HG03045 (cell line): ENCODE data around the gene MRPL53.

ENCODE experiments used
- ATAC-seq: cut with Tn5 transposase; IDR thresholded peaks from one replicate; pipeline ENCODE4 v1.9.1; 2021; ENCODE audit warnings: mild to moderate bottlenecking, moderate library complexity; ENCODE audit not compliant: unreplicated experiment

MRPL53 gene

DNA sequence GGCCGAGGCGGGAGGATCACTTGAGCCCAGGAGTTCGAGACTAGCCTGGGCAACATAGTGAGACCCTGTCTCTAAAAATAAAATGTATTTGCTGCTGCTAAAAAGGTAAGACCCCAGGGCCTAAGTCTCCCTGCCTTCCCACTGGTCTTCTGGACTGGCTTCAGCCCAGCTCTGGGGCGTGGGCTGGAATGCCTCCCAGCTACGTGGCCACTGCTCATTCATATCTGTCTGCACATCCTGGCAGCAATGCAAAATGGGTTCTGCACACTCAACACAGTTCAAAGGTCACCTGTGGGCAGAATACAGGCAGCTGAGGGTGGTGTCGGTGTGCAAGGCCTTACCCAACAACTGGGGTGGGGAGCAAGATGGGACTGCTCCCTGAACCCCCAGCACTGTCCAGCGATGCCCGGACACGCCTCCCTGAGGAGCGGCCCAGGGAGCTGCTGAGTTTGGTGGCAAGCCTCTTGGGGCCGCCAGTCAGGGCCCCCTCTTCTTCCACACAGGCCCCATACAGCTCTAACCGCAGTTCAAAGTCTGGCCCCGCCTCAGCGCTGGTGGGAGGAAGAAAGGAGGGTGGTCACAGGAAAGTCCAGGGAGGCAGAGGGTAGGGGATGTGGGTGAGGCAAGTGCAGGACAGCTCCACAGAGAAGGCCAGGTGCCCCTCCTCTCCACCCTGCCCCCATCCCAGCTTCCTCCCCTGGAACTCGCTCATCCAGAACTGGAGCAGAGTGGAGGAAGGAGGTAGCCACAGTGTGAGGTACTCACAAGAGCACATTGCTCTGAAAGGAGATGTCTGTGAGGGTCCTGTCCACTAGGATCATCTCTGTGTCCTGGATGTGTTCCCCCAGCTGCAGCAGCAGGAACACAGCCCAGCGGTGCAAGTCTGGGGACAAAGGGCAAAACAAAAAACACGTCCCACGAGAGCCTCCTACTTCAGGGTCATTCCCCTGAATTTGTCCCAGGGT is 42.7 kb downstream of the MRPL53 start:
- no peak for ATAC-seq

DNA sequence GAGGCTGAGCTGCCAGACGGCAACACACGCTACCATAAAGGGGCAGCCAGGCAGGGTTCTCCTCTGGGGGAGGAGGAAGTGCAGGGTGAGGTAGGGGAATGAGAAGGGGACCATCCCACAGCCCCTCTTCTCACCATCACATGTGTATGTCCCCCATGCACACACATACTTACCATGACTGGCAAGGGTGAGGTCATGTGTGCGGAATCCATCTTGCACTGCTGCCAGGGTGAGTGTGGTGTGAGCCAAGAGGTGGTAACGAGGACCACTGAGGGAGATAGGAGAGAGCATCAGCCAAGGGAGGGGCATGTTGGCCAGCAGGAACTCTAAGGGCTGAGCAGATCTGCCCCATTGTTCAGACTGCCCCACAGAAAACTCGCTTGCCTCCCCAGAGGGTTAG is 43.8 kb downstream of the MRPL53 start:
- ATAC-seq: no peak

DNA sequence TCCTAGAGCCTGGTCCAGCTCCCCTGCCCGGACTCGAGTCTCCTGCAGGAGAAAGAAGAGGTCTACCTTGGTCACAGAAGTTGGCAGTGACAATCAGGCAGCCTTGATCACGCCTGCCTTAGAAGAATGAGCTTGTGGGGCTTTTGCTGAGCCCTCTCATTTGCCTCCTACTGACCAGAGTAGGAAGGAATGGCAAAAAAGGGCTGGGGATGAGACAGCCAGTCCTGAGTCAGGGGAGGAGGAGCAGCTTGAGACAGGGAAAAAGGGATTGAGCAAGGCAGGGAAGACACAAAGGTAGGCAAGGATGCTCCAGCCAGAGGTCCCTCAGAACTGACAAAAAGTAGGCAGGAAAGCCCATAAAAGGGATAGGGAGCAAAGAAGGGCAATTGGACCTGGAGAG is 44.9 kb downstream of the MRPL53 start:
- ATAC-seq: no peak

DNA sequence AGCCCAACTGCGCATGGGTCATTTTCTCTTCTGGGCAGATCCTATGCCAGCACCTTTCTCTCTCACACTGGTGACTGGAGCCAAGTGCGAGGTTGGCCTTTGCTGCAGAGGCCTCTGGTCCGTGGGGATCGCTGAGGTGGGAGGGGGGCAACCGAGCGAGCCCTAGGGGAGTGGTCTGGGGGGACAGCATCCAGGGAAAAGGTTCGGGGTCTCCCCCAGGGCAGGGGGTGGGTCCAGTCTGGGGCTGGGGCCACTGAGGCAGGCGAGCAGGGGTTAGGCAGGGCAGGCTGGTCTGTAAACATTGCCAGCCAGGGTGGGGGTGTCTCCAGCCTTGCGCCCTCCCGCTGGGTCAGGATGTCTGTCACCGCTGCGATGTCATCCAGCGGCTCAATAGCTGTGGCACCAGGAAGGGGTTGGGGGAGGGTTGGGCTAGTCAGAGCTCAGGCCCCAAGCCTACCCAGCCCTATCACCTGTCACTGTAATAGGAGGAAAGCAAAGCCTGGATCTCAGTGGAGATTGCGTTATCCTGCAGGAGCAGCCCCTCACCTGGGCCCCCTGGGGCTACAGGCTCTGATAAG is 46.2 kb downstream of the MRPL53 start:
- ATAC-seq: no peak

DNA sequence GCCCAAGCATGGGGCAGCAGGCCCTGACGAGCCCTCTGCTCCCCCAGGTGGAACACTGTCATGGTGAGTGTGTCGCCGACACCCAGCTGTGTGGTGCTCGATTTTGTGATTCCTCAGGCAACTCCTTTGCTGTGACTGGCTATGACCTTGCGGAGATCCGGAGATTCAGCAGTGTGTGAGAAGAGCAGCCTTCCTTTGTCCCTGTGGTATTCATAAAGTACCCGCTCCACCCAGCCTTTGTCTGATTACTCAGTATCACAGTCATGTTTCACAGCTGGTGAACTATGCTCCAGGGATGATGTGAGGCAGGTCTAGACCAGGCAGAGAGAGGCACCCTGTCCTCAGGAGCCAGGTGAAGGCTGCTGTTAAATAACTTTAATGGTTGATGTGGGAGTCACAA is 47.0 kb downstream of the MRPL53 start:
- ATAC-seq: no peak

DNA sequence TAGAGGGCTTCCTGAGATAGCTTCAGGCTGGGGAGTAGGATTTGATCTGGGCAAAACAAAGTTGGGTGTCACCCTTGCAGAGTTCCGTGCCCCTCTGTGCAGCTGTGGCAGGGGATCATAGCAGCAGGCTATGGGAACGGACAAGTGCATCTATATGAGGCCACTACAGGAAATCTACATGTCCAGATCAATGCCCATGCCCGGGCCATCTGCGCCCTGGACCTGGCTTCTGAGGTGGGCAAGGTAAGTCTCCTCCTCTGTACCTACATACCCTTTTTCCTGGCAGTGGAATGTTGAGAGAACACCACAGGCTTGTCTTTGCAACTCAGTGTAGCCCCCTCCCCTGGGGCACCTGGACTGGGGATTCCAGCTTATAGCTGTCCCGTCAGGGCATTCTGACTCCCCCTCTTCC is 47.5 kb downstream of the MRPL53 start:
- no peak for ATAC-seq

DNA sequence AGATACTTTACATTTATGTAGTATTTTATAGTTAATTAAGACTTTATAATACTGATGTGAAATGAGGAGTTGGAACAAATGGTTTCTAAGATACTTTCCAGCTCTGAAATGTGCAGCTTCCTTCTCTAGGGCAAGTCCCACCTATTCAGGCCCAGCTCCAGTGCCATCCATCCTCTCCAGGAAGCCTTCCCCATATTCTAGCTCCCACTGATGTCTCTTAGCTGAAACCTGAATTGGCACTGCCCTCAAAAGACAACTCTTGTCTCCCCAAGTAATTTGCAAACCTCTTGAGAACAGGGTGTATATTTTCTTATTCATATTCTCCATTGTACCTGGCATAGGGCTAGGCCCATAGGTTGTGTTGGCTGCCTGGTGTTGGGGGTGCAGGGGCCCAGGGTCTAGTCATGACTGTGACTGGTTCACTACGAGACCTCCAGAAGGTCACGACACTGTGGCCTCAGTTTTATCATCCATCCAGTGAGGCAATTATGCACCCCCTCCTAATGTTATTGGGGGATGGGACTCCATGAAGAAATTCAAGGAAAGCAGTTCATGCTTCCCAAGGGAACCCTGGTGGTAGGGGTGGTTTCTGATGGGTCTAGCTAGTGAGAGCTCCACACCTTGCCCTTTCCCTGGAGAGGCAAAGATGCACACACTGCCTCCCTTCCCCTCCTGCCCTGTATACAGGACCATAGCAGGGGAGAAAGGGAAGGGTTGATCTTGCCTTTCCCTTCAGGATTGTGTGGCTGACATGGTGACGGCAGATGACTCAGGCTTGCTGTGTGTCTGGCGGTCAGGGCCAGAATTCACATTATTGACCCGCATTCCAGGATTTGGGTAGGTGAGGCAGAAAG is 48.1 kb downstream of the MRPL53 start:
- no peak for ATAC-seq

DNA sequence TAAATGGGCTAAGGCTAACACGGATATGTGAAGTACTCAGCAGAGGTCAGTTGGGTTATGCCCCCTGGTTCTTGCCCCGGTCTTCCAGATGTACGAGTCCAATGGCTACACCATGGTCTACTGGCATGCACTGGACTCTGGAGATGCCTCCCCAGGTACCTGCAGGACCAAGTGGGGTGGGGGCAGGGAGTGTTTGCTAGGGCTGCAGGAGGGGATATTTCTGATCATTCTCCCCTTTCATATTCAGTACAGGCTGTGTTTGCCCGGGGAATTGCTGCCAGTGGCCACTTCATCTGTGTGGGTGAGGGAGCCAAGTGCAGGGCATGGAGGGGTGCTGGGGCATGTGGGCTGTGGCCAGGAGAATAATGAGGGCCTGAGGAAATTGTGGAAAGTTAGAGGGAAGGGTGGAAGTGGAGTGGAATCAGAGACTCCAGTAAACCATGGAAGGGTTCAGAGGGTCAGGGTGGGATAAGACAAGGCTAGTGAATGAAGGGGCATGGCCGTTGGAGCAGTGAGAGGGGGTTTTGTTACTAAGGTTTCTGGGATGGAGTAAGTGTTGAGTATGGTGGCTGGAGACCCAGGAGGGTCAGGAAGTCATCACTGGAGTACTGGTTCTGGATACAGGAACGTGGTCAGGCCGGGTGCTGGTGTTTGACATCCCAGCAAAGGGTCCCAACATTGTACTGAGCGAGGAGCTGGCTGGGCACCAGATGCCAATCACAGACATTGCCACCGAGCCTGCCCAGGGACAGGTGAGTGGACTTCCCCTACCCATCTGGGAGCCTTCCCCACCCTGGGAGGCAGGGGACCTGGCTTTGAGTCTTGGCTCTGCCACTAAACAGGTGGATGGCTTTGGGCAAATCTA is 49.0 kb downstream of the MRPL53 start:
- no peak for ATAC-seq
